NCI-H69 (cell line): ENCODE measurements around the gene CDH2.
A peak's percentile ranks its signal among the peaks of the same experiment; 100 is the strongest.

ENCODE experiments used
- DNase-seq: peaks from one replicate; lab custom pipeline; 2025; lab: John Stamatoyannopoulos, UW

CDH2 gene

DNA sequence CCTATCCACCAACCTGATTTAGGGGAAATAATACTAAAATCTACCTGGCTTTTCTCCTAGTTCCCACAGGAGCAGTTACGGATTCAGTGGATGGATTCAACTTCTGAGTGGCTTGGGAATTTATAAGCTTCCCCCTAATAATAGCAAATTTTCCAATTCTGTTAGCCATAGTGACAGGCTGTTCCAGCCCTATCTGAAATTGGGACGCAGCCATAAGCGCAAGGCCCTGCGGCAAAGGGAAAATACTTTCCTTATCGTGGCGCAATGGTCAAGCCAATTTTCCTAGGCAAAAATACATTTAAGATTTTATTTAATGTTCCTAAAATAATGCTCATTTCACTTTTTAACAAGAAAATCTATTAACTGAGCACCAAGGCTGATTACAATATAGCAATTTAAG, 49.7 kb downstream of the CDH2 start:
- no peak for DNase-seq

DNA sequence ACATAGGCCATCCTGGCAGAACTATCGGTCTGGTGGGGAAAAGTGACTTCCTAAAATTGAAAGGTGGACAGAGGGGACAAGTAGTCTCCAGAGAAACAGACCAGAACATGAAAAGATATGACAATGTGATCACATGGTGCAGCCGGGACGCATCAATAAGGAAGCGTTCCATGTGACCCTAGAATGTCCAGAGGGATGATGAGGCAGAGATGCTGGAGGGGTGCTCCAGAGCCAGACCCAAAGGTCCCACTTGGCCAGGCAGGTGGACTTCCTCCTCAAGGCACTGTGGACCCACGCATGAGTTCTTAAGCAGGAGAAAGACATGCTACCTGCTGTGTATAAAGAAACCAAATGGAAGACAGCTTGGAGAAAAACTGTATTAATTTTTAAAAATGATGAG, 50.2 kb downstream of the CDH2 start:
- DNase-seq: no peak

DNA sequence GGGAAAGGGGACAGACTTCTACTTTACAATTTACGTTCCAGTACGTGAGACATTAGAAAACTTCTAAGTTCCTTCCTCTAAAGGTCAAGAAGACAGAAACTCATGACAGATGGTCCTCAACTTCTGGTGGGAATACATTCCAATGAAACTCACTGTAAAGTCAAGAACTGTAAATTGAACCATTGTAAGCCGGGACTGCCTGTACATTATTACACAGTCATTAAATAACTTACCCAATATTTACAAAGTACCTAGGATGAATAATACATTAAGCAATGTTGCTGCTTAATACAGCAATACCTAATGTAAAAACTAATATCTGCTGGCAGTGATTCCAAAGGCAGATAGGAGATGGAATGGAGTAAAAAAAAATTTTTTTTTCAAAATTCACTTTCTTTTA, 51.9 kb downstream of the CDH2 start:
- no peak for DNase-seq

DNA sequence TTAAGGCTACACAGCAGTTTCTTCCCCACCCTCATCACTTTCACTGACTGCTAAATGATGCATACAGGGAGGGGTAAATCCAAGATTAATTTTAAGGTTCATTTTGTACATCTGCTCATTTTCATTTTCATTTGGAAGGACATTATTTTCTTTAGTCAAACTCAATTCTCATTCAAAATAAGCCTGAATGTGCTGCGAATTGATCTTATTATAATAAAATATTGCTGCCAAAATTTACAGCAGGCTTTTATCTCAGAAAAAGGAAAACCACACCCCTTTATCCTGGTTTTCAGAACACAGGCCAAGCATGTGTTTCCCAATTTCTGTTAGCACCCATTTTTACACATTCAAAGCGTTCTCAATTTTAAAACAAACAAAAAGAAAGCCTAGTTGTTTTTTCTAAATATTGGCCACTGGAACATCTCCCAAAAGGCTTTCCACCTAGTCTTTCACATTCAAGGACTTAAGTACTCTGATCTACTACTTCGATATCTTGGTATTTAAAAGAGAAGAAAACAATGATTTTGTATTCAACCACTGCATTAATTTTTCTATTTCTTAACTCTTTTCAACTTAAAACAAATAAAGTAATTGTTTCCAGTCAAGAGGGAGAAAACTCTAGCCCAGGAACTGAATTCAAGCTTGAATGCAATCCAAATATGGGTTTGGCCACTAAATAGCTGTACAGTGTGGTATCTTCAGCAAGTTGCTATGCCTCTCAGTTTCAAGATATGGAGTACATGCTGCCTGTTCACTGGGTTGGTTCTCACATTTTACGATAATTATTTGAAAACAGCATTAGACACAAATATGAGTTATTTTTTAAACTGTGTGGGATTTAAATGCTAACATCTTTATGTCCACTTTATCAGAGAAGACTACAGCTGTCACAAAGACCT, 52.5 kb downstream of the CDH2 start:
- no peak for DNase-seq

DNA sequence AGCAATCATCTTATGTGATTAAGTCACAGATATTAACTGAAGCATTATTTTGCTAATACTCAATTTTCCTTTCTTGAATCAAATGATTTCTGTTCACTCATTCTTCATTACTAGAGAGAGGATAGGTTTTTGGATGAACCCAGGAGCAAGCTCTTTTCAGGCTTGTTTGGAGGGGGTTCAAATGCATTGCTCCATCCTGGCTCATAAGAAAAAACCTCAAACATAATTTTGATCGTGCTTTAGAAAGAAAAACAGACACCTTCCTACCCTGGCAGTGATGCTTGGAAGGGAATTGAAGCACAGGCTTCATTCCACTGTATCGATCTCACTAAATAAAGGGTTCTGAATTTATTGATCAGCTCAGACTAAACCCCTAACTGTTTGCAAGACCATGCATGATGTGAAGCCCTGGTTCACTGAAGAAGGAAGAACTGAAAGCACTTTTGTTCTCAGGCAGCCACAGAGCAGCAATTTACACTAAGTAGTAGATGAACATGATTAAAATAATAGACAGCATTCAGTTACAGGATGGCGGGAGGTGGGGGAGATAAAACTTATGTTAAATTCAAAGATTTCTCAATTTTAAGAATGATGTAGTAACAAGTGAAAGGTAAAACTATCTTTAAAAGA, 53.4 kb downstream of the CDH2 start:
- DNase-seq: no peak

DNA sequence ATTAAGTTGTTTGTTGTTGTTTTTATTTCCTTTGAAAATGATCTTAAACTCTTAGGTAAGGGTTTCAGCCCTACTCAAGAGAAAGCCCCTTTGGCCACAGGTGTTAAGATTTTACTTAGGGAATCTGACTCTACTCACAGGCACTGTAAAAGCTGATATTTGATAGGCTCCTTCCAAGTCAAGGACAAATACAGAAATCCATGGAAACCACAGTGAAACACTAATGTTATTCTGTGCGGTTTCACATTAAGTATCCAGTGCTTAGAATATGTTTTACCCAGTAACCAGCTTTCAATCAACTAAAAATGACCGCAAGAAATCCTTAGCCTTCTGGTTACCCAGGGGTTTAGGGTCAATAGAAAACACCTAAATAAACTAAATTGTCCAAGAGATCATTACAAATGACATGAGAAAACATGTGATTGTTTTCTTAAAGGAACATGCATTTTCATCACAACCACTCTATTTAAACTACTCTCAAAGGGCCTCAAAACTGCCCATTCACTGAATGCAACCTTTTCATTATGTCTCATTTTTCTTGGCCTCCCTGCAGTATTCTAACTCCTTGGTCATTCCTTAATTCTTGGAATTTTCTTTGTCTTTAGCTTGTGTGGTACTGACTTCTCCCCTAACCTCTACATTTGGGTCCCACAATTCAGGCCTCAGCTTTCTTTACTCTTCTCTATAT, 56.0 kb downstream of the CDH2 start:
- no peak for DNase-seq

DNA sequence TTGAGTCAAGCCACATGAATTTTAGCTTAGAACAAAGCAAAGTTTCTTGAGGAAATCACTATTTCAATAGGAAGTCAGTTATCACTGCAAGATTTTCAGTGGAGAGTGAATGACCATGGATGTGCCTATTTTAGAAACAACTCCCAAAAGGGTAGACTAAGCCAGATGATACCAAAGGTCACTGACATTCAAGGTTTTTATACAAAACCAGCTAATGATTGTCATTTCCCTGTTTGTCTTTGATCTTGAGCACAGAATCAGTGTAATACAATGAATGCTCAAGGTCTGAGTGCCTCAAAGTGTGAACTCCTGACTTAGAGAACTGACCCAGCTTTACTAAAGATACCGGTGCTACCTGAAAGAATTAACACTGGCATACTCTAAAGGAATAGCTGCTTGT, 60.5 kb downstream of the CDH2 start:
- no peak for DNase-seq

DNA sequence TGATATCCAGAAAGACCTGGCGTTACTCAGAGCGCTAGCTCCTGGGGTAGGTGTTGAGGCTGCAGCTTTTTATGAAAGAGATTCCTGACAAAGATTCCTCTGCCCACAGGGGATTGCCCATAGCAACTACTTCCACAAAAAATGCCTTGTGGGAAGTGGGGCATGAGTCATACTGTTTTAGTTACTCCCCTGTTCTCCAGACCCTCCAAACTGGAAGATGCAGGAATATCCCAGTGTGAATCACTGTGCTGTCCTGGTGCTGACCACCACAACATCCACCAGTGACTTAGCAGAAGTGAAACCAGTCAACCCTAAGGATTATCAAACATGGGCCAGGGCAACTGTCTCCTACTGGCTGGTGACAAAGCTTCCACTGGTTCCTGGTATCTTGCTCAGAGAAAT, 61.8 kb downstream of the CDH2 start:
- DNase-seq: no peak

DNA sequence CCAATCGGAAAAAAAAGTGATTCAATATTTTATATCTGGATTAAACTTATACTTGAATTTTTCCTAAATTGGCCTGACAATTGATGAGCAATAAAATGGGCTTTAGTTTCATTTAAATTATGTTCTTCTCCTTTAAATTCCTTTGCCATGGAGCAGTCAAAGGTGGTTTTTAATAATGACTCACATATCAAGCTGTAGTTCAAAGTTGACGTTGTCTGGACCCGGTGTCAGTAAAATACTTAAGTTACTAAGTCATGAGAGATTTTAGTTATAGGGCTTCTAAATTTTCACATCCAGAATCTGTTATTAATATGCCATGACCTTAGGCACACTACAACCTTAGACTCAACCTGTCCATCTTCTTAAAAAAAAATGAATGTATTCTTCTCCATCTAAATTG, 62.5 kb downstream of the CDH2 start:
- DNase-seq: no peak

DNA sequence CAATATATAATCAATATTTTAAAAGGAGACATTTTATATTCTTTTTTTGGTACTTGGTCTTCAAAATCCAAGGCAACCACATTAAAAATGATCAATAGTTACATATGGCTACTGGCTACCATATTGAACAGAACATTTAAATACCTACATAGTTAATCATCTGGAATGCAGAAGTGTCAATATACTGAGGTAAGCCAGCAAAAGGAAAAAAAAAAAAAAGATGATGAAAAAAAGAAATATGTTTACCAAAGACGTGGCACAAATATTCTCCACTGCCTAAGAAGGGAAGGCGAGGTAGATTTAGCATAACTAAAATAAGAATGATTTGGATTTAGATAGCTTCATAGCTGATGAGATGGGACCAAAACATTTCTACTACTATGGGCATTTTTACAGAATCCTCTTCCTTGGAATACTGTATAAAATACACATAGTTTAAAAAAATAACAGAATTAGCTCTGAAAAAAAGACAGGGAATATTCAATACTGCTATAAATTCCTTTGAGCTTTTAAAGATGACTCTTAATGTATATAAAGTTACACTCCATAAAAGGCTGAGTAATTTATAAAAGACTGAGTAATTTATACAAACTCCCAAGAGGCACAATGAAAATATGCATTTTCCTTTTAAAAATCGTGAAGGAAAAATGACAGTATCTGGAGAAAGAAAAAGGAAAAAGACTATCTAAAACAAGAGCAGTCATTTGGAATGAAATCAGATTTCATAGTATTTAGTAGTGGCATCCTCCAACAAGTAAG, 63.5 kb downstream of the CDH2 start:
- DNase-seq: no peak

DNA sequence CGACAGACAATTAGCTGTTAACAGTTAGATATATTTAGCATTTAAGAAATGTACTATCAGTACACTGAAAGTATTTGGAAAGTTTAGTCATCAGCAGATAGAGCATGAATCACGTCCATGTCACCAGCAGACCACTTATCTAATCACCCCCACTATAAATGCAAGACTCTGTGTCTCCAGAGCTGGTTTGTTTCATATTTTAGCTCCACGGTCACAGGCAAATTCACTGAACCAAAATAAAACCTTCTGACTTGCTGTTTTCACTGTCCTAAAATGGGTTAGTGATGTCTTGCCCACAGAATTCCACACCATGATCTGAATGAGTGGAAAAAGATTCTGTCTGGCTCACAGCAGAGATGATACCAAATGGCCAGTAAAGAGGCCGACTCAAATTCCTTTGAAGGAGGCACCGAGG, 64.9 kb downstream of the CDH2 start:
- no peak for DNase-seq

DNA sequence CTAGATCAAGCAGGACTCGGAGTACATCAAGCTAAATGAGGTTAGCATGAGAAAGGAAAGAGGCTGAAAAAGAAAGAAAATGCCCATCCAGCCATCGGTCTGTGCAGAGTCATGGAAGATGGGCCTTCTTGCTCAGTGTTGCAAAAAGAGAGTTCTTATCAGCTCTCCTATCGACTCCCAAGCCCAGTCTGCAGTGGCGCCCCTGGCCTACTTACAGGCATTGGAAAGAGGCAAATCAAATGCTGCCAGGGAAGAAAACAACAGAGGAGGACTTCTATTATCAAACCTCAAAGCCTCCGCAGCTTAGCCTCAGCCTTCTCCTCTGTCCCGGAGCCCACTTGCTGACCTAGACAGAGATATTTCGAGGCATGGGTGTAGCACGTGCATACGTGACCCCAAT, 66.0 kb downstream of the CDH2 start:
- DNase-seq: no peak

DNA sequence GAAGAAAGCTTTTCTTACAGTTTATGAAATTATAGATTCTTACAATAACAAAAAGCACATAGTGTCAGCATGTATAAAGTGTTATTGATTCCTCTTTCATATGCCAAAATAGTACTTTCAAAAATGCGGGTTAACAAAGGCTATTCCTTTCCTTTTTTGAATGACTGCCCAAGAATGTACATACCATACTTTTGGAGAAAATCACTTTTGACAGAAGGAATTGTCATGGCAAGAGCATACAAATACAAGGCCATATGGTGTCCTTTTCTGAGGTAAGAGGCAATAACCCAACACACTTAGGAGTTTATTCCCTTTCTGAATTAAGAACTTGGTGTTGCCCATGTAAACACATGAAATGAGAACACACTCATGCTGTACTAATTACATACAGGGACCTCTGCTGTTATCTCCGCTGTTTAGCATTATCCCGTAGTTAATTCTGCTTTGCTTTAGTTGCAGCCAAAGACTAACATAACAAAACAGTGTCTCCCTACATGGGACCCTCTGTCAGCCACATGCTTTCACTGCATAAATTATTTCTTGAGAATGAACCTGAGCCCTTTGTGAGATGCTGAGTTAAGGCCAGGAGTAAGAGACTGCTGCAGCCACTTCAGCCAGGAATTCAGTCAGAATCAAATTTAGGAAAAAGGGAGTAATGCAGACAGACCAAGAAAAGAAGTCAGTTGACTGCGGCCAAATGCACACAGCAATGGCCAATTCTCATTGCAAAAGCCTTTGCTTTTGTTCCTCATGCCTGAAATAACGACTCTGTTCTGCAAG, 67.0 kb downstream of the CDH2 start:
- DNase-seq: no peak

DNA sequence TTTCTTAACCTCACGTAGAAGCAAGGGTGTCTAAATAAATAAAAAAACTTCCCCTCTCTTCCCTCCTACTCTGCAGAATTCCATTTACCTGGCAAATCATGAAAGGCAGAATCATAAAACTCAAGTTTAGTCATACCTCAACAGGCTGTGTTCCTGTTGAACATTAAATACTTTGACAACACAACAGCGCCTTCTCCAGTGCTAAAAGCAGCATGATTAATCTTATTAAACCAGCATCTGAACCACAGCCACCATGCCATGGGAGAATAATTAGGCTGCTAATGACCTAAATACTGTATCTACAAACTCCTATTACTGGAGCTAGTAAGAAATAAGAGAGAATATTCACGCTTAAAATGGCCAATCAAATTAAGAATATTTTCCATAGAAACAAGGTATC, 68.1 kb downstream of the CDH2 start:
- peak; percentile 23 for DNase-seq

DNA sequence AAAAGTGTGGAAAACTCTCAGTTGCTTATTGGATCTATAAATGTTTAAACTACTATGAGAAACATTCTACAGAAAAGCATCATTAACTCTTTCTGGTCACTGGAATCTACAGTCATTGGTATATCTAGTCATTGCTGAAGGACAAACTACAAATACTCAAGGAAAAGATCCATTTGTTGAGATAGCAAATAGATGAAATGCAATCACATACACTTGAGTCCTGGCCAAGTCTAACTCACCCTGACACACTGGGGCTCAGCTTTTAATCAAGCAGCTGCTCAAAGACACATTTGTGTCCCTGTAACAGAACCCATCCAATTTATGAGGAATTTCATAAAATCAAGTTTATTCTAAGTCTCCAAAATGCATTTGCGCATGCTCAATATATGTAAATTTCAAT, 68.7 kb downstream of the CDH2 start:
- no peak for DNase-seq

DNA sequence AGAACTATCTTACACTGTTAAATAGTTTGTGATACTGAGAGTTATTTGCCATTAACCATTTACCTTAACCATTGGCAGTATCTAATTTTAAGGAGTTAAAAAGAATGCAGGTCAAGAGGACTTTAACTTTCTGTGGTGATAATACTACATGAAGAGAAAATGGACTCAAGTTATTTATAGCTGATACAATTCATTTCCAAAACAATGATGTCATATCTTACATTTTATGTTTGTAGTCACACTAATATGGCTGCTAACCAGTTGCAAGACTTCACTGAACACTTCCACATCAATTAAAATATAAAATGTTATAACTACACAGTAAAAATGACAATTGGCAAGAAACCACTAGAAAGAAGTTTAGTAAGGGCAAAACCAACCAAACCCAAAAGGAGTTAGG, 77.7 kb downstream of the CDH2 start:
- DNase-seq: no peak

DNA sequence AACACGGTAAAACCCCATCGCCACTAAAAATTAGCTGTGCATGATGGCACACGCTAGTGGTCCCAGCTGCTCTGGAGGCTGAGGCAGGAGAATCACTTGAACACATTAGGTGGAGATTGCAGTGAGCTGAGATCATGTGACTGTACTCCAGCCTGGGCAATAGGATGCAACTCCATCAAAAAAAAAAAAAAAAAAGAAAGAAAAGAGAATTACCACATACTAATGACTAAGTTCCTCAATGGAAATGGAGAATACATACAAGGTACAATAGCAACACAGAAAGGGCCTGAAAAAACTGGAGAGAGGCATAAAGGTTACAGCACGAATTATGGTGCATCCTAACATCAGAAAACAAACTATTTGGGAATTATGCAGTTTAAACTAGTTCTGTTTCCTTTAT, 81.3 kb downstream of the CDH2 start:
- DNase-seq: no peak

DNA sequence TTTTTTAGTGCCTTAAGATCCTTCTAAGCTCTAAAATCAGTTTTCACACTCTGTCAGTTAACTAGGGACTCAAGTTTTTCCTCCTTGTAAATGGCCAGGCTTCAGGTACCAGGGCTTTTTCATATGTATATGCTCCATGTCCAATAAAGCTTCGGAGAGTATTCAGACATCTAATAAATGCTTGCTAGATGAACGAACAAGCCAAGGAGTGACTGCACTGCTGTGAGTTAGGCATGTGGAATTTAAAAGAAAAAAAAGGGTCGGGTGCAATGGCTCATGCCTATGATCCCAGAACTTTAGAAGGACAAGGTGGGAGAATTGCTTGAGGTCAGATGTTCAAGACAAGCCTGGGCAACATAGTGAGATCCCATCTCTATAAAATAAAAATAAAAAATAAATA, 81.9 kb downstream of the CDH2 start:
- DNase-seq: no peak

DNA sequence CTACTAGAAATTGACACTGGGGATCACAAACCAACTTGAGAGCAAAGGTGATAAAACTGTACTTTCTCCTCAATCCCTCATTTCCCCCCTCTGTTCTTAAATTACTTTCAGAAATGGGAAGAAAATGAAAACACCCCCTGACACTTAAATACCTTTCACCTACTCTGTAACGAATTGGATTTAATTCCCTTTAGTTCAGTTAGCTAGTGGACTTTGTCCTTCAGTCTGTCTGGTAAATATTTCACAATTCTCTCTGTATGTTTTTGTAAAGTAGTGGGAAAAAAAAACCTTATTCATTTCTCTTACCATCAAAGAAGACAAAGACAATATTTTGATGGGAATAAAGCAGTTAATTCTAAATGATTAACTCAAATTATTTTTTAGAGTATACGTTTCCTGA, 85.7 kb downstream of the CDH2 start:
- no peak for DNase-seq

DNA sequence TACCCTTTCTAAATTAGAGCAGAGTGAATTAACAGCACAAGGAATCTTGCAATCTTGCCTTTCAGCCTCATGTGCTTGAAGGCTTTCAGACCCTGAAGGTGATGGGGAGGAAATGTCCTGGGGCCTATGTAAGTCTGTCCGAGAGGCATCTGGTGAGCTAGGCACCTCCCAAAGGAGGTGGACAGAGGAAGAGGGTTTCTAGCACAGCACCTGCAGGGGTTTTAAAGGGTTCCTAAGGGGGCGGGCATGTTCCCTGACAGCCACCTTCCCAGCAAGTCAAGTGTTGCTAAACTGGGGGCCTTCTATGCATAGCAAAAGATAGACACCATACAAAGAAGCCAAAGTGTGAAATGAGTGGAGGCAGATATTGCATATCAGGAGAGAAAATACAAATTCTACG, 88.5 kb downstream of the CDH2 start:
- DNase-seq: no peak

DNA sequence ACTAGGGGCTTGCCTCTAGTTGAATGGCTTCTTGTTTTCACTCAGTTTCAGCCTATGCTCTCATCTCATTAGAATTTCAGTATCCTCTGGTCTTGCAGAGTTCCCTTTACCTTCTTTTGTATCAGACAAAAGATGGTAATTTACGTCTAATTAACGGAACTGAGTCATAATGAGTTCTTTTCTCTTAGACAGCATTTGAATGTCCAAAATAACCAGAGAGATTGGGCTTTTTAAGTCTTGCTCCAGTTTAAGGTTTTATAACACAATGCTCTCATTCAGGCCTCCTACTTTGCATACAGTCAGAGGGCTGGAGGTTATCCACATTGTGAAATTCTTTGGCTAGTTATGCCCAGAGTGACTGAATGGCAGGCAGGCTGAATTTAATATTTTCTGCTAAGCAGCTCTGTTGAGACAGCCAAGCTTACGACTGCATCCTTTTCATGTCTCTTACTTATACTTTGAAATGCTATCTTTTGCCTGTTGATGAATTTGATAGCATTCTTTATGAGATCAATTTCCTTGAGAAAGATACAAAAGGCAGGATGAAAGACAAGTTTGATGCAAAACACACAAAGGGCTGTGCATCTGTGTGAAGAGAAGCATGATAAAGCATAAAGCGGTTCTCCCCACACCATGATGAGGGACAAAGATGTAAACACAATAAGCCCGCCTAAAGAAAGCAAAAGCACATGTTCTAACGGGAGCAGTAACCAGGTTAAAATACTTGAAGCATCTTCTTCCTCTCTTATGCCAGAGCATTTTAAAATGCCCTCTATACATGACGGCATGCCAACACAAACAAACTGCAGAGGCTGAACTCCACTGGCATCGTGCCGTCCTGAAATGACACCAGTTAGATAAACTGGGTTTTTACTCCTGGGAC, 90.0 kb downstream of the CDH2 start:
- DNase-seq: peak; percentile 74
